Loucy (cell line): ENCODE results near the gene PRSS36.
"Not testable (repeated sequence)": the region's sequence is repeated elsewhere in the genome, so short reads cannot be mapped to it uniquely, and the experiment has no call there.

Source experiments
- EZH2phosphoT487 ChIP-seq: fragments of 200-600 bp; IDR thresholded peaks from 2 replicates; pipeline ENCODE4 v1.6.1; 2018; ENCODE audit warnings: antibody characterized with exemption, mild to moderate bottlenecking, moderate library complexity, borderline replicate concordance
- TF ChIP-seq, protein P1 (sequence below): fragments of 200-600 bp; sonication (generic); conservative IDR thresholded peaks from 2 replicates; pipeline ENCODE4 v1.5.1; 2014; ENCODE audit warnings: mild to moderate bottlenecking, antibody characterized with exemption, low read length

DNA sequence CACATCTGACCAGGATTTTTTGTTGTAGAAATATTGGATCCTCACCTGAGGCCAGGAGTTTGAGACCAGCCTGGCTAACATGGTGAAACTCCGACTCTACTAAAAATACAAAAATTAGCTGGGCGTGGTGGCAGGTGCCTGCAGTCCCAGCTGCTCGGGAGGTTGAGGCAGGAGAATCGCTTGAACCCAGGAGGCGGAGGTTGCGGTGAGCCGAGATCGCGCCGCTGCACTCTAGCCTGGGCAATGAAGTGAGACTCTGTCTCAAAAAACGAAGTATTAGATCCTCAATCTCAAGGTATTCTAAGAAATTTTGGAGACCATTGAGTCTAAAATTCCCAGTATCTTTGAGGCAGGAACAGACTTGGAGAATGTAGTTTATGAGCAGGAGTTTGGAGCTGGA is 46.0 kb upstream of the PRSS36 start:
- TF ChIP-seq, protein P1, sequence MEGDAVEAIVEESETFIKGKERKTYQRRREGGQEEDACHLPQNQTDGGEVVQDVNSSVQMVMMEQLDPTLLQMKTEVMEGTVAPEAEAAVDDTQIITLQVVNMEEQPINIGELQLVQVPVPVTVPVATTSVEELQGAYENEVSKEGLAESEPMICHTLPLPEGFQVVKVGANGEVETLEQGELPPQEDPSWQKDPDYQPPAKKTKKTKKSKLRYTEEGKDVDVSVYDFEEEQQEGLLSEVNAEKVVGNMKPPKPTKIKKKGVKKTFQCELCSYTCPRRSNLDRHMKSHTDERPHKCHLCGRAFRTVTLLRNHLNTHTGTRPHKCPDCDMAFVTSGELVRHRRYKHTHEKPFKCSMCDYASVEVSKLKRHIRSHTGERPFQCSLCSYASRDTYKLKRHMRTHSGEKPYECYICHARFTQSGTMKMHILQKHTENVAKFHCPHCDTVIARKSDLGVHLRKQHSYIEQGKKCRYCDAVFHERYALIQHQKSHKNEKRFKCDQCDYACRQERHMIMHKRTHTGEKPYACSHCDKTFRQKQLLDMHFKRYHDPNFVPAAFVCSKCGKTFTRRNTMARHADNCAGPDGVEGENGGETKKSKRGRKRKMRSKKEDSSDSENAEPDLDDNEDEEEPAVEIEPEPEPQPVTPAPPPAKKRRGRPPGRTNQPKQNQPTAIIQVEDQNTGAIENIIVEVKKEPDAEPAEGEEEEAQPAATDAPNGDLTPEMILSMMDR, result not testable (repeated sequence)
- not testable (repeated sequence) for TF ChIP-seq EZH2phosphoT487
